GM19328 (cell line): ENCODE measurements around the gene CFAP92.

ENCODE experiments used
- ATAC-seq: cut with Tn5 transposase; IDR thresholded peaks from one replicate; pipeline ENCODE4 v1.9.1; 2021; ENCODE audit warnings: mild to moderate bottlenecking, moderate library complexity; ENCODE audit not compliant: unreplicated experiment

CFAP92 gene

DNA sequence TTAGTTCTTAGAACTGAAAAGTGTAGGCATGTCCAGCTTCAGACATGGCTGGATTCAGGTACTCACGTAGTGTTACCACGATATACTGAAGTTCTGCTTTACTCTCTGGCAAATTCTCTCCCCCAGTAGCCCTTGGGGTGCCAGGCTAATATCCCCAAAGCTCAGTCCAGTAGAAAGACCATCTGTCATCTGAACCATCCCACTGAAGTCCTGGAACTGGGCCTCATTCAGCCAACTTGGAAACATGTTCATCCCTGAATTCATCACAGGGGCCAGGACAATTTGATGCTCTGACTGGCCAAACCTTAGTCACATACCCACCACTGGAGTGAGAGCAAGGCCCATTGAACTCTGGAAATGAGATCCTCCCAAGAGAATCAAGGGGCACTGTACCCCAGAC, 15.4 kb upstream of the CFAP92 start:
- ATAC-seq: no peak

DNA sequence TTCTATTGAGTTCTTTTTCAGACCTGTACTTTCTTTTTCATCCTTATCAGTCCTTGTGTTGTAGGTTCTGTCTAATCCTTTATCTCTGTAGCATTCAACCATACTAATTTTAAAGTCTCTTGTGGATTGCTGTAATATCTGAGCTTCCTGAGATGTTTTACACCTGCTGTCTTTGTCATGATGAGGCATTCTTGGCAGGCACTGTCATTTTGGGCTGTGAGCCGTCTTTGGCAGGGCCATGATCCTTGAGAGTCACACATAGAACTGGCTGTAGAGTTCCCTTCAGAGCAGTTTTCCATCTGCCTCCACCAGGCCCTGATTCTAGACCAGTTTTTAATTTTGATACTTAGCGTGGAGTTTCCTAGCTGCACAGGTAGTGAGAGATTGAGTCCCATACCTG, 13.9 kb upstream of the CFAP92 start:
- ATAC-seq: no peak

DNA sequence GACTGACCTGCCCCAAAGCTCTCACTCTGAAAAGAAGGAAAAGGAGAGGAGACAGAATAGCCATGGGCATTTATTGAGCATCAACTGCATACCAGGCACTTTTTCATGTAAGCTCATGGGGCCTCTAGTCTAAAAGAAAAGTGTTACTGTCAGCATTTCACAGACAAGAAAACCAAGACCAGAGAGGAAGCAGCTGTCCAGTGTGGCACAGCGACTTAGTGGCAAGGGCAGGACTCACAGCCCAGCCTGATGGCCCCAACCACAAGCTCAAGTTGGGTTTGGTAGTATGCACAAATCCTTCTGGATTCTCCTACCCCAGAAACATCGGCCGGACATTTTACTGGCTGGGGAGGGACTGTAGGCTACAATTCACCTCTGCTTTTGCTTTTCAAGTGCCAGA, 13.0 kb upstream of the CFAP92 start:
- ATAC-seq: no peak

- no peak for ATAC-seq
Observed at GRCh38 chr3:129005526-129006303, 11.8 kb upstream of the CFAP92 start.

- no peak for ATAC-seq
Observed at GRCh38 chr3:129004639-129005295, 10.9 kb upstream of the CFAP92 start.

- ATAC-seq: no peak
Observed at GRCh38 chr3:129003578-129004112, 9.8 kb upstream of the CFAP92 start.

DNA sequence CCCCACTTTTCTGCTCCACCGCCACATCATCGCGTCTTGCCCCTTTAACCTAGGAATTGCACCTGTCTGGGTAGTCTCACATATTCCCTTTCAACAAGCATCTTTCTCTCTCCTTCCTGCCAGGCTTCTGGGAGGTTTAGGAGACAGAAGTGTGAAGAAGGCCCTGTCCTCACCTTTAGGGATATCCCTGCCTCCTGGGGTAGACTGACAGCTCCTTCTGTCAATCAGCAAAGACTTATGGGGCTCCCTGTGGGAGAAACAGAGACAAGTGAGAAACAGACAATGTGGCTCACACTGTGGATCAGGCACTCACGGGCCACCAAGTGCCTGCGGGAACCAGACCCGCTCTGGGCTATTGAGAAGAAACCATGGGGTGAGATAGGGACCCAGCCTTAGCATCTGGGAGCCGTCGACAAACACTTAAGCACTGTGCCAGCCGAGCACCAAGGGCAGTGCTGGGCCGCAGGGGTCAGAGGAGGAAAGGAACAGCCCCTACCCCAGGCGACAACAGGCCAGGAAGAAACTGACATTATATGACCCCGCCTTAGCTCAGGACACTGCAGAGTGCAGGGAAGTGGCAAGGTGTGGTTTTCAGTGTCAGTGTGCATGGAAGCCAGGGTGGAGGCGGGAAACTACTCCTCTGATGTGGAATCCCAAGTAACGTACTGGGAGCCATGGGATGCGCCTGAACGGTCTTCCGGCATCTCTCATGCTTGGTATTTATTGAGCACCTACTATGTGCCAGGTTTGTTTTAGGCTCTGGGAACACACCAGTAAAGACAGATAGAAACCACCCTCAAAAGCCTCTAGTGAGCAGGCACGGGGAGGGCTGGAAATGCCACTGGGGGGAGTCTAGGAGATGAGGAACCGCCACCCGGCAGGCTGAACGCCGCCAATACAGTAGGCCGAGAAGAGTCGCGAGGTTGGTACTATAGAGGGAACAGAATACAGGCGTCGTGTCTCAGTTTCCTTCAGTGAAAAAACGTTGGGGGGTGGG, 9.0 kb upstream of the CFAP92 start:
- ATAC-seq: no peak

GRCh38 chr3:129001806-129002572, 8.1 kb upstream of the CFAP92 start:
- no peak for ATAC-seq

GRCh38 chr3:129001101-129001805, 7.4 kb upstream of the CFAP92 start, which contains the start of gene EFCC1:
Gene EFCC1, plus strand, starts transcription at chr3:129001304. Its CDS starts 325 bp downstream, at chr3:129001629.
- no peak for ATAC-seq

DNA sequence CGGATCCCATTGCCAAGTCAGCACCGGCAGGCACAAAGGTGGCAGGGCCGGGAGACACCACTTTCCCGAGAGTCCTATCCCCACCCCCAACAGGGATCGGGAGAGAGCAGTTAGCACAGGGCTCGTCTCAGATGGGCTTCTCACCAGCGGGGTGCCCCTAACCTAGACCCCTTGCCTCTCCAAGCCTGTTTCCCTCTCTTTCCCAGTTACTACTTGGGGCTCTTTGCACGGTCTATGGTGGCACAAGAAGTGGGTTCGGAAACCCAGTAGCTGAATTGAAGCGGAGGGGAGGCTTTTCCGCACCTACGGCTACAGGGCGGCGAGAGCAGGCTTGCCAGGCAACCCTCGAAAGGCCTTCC, 6.8 kb upstream of the CFAP92 start:
- ATAC-seq: no peak

- ATAC-seq: no peak
Observed at GRCh38 chr3:128999102-128999501, 5.2 kb upstream of the CFAP92 start.

GRCh38 chr3:128998561-128998960, 4.7 kb upstream of the CFAP92 start:
- no peak for ATAC-seq

DNA sequence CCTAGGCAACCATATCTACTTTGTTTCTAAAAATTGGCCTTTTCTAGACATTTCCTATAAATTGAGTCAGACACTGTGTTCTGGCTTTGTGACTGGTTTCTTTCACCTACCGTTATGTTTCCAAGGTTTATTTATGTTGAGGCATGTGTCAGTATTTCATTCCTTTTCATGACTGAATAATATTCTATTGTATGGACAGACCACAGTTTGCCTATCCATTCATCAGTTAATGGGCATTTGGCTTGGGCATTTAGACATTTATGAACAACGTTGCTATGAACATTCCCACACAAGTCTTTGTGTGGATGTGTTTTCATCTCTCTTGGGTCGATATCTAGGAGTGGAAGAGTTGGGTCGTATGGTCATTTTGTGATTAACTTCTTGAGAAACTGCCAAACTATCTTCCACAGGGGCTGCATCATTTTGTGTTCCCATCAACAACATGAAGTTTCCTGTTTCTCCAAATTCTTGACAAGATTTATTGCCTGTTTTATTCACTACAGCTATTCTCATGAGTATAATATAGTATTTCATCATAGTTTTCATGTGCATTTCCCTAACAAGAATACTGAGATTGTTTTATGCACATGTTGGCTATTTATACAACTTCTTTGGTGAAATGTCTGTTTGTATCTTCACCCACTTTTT, 3.7 kb upstream of the CFAP92 start:
- no peak for ATAC-seq

GRCh38 chr3:128996726-128997125, 2.9 kb upstream of the CFAP92 start:
- no peak for ATAC-seq

DNA sequence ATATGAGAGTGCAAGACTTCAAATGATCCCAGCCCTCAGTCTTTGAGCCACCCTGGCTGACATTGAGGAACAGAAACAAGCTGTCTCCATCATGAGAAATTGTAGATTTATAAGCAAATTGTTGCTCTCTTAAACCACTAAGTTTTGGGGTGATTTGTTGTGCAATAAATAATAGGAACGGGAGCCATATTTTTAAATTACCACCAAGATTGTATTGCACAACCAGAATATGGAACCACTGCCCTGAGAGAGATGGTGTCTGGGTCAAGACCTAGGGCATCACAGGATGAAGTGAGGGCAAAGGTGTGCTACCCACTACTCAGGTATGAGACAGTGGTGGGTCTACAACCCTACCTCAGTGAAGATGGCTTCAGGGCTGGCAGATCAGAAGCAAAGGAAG, 2.3 kb upstream of the CFAP92 start:
- ATAC-seq: no peak

DNA sequence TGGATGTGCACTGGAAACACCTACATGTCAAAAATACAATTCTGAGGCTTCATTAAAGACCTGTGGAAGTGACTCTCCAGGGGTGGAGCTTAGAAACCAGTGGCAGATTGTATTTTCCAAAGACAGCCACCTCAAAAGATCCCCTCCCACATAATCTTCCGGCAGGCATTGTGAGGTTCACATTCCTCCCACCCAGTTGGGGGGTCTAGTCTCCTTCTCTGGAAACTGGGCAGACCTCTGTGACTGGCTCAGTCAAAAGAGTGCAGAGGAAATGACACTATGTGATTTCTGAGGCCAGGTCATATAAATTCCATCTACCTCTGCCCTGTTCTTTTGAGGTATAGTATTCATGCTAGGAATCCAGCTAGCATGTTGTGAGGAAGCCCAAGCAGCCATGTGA, 1.9 kb upstream of the CFAP92 start:
- no peak for ATAC-seq

- ATAC-seq: no peak
Observed at GRCh38 chr3:128994581-128995546, 988 bp upstream of the CFAP92 start.

DNA sequence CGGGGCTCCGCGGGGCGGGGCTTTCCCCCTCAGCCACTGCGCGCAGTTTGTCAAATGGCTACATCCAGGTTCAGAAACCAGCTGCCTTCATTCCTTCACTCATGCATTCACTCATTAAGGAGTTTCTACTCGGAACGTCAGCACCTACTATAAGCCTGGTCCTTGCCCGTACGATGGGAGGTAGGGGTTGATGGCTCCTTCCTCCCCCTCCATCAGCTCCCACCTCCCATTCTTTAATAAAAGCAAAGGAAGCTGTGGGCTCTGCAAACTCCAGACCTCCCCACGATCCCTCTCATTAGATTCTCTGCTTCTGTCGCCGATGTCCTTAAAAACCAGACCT, 267 bp upstream of the CFAP92 start:
- no peak for ATAC-seq
